Activated CD8-positive, alpha-beta memory T cell treated with anti-CD3 and anti-CD28 coated beads for 48 hours (primary cell): ENCODE measurements around the gene TICRR.

ENCODE experiments used
- DNase-seq, 3 experiments: peaks; one replicate each; pipeline ENCODE4 v3.0.0-alpha.2; 2020; ENCODE audit warnings: low read depth in 2 of 3, low spot score in 2 of 3

TICRR gene

DNA sequence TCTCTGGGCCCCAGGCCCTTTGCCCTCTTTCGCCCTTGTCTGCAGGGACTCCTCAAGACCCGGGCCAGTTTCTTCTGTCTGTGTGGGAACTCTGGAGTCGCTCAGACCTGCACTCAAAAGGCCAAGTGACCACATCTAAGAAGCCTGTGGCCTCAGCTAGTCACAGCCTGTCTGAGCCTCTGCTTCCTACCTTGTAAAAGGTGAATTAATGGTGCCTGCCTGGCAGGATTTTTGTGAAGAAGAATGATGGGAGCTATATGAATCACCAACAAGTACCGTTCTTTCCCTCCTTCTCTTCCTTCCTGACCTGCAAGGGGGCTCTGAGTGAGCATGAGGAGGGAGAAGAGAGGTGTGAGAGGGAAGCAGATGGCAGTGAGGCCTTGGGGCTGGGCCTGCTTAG is 96.4 kb downstream of the TICRR start:
- no peak for DNase-seq

DNA sequence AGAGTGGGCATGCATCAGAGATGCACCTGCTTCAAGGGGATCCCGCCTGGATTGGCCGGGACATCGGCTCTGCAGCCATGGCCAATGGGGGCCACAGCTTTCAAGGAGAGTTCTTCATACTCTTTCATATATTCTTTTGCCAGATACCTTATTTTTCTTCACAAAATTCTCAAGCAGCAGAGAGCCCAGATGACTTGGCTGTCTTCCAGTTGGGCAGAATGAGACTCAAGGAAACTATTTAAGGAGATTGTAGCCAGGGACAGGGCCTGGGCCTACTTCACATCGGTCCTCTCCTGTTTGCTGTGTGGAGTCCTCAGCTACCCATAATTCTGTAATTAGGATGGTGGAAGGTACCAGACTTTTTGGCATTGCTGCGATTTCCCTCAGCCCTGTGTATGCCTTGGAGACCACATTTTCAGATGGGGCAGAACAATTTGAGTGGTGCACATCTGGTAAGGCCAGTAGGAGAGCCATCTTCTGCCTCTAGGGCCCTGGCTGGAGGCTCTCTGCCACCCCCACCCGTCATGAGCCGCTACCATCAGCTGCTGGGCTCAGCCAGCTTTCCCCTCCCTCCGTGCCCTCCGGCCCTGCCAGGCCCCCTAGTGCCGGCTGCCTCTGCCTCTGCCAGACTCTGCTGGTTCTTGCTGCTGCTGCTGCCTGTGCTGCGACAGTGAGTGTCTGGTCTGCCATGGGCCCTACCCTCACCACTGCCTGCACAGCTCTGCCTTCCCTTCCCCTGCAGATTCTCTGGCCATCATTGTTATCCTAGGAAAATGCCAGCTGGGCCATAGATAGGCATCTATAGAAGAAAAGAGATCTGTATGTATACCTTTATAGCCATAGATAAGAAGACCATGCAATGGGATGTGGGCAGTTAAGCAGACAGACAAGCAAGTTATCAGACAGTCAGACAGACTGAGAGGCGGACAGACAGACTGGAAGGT is 97.2 kb downstream of the TICRR start:
- DNase-seq: no peak

DNA sequence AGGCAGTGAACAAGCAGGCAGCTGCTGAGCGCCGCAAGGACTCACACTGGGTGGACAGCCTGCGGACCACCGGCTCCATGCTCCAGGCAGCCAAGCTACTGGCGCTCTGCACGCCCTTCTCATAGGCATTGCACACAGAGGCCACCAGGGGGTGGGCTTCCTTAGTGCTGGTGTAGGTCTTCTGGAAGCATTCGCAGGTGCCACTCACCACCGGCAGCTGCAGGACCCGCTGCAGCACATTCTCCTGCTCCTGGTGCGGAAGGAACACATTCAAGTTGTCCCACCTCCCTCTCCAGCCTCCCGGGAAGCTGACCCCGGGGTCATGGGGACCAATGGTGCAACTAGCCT is 97.9 kb downstream of the TICRR start:
- DNase-seq: no peak

DNA sequence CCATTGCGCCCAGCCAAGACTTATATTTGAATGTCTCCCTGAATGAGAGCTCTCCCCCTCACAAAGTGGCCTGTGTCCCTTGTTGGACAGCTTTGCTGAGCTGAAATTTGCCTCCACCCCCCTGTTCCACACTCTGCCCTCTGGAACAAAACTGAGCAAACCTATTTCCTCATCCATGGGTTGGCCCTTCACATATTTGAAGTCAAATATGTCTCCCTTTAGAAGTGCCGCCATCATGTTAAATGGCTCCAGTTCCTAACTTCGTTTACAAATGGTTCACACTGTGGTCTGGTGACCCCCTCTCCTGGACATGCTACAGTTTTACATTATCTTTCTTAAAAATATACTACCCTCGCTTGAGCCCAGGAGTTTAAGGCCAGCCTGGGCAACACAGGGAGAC is 99.3 kb downstream of the TICRR start:
- DNase-seq: no peak

DNA sequence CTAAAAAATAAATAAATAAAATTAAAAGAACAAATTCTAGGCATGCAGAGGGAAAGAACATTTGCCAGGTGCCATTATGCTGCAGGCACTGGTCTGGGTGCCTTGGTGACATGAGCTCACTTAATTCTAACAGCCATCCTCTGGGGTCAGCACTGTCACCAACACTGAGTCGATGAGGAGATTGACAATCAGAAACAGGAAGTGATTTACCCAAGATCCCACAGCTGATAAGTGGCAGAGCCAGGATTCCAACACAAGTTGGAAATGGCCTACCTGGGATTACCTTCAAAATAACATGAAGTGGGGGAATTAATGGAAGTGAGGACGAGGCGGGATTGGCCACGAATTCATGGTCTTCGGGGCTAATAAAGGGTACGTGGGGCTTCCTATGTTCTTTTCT is 100.3 kb downstream of the TICRR start:
- no peak for DNase-seq

DNA sequence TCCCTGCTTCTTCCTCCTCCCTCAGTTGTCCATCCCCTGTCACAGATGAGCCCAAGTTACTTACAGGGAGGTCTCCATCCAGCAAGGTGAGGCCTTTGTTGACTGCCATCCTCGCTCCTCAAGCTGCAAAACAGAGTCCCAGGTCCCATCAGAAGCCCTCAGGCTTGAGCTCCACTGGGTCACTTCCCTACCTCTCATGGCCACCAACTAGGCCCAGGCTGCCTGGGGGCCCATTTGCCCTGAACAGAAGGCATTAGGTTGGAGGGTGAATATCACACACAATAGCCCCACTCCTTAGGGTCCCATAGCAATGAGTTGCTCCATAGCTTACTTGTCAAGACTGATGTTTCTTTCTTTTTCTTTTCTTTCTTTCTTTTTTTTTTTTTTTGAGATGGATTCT is 102.1 kb downstream of the TICRR start:
- no peak for DNase-seq
